NCI-H2171 (cell line): Measurements from ENCODE around the gene CD8B.

Experiments used
- DNase-seq: peaks from one replicate; lab custom pipeline; 2025; lab: John Stamatoyannopoulos, UW

Gene CD8B

DNA sequence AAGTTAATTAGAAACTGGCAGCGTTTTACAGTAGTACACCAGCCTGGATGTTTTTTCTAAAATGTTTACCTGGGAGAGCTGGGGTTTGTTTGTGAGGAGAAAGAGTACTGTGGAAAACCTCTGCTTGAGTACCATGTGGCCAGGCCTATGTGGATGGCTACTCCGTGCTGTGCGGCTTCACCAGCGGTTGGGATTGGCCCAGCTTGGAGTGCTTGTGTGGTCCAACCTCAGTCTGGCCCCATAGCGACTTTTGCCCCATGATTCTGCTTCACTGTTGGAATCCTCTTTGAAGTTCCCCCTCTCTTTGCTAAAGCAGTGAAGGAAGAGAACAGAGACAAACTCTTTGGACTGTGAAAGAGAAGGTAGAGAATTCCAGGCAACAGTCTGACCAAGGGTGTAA is 86.8 kb downstream of the CD8B start:
- no peak for DNase-seq

DNA sequence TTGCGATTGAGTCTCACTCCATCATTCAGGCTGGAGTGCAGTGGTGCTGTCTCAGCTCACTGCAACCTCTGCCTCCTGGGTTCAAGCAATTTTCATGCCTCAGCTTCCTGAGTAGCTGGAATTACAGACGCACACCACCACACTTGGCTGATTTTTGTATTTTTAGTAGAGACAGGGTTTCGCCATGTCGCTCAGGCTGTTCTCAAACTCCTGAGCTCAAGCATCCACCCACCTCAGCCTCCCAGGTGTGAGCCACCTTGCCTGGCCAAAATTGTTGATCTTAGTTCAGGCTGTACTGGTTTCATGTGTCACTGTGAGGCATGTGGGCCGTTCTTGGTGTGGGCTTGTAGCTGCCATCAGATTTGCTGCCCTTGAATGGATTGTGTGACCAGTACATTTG is 89.1 kb downstream of the CD8B start:
- DNase-seq: no peak

DNA sequence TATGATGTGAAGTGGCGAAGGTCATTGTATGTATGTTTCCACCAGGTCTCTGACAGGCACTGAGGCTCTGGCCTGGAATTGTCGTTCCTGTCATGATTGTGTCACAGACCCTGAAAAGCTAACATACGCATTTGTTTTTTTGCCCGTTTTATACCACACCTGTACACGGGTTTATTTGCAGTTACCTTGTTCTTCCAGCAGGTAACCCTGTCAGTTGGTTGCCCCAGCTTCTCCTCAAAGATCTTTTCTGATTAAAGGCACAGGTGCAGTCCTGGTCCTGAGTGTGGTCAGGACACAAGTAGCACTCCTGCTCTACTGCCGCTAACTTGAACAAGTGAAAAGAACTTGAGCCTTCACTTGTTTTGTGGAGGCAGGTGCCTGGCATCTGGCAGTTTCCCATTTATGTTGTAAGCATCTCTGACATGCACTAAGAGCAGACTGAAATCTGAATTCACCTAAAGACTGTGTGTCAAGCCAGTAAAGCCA is 90.8 kb downstream of the CD8B start:
- DNase-seq: no peak

DNA sequence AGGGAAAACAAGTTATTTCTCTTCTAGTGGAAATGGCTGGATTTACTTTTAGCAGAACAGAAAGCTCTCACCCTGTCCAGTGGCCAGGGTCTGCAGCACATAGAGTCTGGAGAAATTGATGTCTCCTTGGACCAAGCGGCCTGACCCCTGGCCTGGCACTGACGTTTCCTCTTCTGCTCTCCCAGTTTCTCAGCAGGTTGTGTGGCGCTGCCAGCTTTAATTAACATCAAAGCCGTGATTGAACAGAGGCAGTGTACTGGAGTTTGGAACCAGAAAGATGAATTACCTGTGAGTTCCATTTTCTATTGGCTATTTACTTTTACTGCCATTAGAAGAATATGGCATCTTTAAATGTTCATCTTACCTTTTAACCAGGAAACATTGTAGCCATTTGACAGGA is 91.8 kb downstream of the CD8B start:
- DNase-seq: no peak

DNA sequence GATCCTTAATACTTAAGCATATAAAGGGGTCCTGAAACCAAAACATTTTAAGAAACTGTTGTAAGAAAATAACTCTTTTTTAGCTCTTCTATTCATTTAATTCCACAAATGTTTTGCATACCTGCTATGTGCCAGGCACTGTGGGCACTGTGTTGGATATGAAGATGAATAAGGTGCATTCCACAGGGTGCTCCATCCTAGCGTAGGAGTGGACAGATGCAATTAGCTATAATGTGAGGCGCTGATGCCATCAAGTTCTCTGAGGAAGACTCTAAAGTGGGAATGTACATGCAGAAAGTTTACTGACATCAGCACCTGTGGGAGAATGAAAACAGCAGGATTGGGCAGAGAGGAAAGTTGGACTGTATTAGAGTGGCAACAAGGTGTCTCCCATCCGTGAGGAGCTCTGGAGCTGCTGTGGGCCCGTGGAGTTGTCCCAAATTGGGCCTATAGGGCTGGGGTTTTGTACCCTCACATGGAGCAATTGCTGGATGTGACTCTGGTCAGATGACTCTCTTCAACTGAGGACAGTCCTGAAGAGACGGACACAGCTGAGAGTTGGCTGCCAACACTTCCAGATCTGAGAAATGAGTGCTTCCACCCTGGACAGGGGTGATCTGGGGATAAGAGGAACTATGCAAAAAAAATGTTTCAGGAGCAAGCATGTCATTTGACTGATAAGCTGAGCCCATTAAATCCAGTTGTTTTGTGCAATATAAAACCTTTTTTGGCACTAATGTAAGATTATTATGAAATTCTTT is 93.3 kb downstream of the CD8B start:
- DNase-seq: no peak
